IPS-15b (cell line): ENCODE measurements around the gene MAGI1.
"Not testable (repeated sequence)": the region's sequence is repeated elsewhere in the genome, so short reads cannot be mapped to it uniquely, and the experiment has no call there.

Experiments
- H3K27me3 ChIP-seq: one replicate; pipeline ENCODE4 v1.6.1; 2013; ENCODE audit warnings: low read length; ENCODE audit not compliant: control insufficient read depth, insufficient read depth
- H3K36me3 ChIP-seq: one replicate; pipeline ENCODE4 v1.6.1; 2013; ENCODE audit warnings: low read length; ENCODE audit not compliant: control insufficient read depth, insufficient read depth
- H3K4me1 ChIP-seq: one replicate; pipeline ENCODE4 v1.6.1; 2013; ENCODE audit warnings: mild to moderate bottlenecking, low read length; ENCODE audit not compliant: control insufficient read depth, insufficient read depth
- H3K4me3 ChIP-seq: one replicate; pipeline ENCODE4 v1.5.1; 2013; ENCODE audit warnings: low read depth, low read length
- H3K9ac ChIP-seq: one replicate; pipeline ENCODE4 v1.6.1; 2013; ENCODE audit warnings: low read depth, mild to moderate bottlenecking, low read length
- H3K9me3 ChIP-seq: one replicate; pipeline ENCODE4 v1.6.1; 2013; ENCODE audit warnings: mild to moderate bottlenecking, low read length; ENCODE audit not compliant: control insufficient read depth, insufficient read depth

MAGI1 gene

GRCh38 chr3:65723985-65724384 is 314.7 kb downstream of the MAGI1 start:
- H3K36me3 ChIP-seq, result no peaks in the 10 kb centered on the region
- no peaks in the 10 kb centered on the region for H3K9me3 ChIP-seq
- peaks cover 18% of the 10 kb centered on the region for H3K4me1 ChIP-seq
- no peak overlapping the region for H3K9ac ChIP-seq
- no peaks in the 10 kb centered on the region for H3K27me3 ChIP-seq
- no peak overlapping the region for H3K4me3 ChIP-seq

- Histone ChIP-seq H3K27me3 (no peaks in the 10 kb centered on the region), H3K9me3 (no peaks in the 10 kb centered on the region), H3K4me1 (peaks cover 16% of the 10 kb centered on the region), H3K4me3 (no peak overlapping the region), H3K9ac (no peak overlapping the region), H3K36me3 (no peaks in the 10 kb centered on the region)
Measured at GRCh38 chr3:65723011-65723410, 315.7 kb downstream of the MAGI1 start.

- Histone ChIP-seq H3K27me3 (no peaks in the 10 kb centered on the region), H3K9ac (no peak overlapping the region), H3K9me3 (no peaks in the 10 kb centered on the region), H3K4me3 (no peak overlapping the region), H3K4me1 (peaks cover 14% of the 10 kb centered on the region), H3K36me3 (no peaks in the 10 kb centered on the region)
Measured at GRCh38 chr3:65720989-65721737, 317.6 kb downstream of the MAGI1 start.

GRCh38 chr3:65719639-65720038 is 319.1 kb downstream of the MAGI1 start:
- not testable (repeated sequence) for H3K9ac ChIP-seq, H3K36me3 ChIP-seq, H3K27me3 ChIP-seq, H3K4me3 ChIP-seq, H3K9me3 ChIP-seq
- H3K4me1 ChIP-seq, result peaks cover 14% of the 10 kb centered on the region

GRCh38 chr3:65717676-65718346 is 320.9 kb downstream of the MAGI1 start:
- no peaks in the 10 kb centered on the region for H3K27me3 ChIP-seq
- peaks cover 14% of the 10 kb centered on the region for H3K4me1 ChIP-seq
- H3K9ac ChIP-seq, result no peak overlapping the region
- H3K4me3 ChIP-seq, result no peak overlapping the region
- H3K9me3 ChIP-seq, result no peaks in the 10 kb centered on the region
- no peaks in the 10 kb centered on the region for H3K36me3 ChIP-seq

DNA sequence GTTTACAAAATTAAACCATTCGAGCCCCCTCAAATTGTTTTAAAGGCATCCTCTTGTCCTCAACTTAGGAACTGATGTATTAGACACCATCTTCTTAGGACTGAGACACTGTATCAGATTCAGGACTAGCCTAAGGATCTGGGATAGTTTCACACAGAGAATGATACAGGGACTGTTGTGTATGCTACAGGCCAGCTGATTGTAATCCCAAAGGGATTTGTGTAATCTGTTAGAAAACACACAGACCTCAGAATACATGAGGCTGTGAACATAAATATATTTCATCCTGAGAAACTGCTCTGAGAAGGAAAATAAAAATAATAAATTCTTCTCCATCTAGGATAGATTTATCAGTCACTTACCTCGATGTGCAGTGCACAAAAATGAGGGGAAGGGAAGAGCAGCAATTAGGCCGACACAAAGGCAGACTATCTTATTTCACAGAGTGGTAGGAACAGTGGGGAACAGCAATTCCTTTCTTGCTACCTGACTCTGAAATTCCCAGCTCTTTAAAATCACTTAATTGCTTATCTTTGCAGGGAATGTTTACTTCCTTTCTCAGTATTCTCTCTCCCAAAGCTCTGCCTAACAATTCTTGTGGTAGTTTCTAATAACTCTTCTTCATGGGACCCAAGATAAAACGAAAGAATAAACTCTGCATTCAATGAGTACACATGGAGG is 322.5 kb downstream of the MAGI1 start:
- Histone ChIP-seq H3K9ac (no peak overlapping the region), H3K4me3 (no peak overlapping the region), H3K36me3 (no peaks in the 10 kb centered on the region), H3K4me1 (peaks cover 7% of the 10 kb centered on the region), H3K9me3 (no peaks in the 10 kb centered on the region), H3K27me3 (no peaks in the 10 kb centered on the region)

DNA sequence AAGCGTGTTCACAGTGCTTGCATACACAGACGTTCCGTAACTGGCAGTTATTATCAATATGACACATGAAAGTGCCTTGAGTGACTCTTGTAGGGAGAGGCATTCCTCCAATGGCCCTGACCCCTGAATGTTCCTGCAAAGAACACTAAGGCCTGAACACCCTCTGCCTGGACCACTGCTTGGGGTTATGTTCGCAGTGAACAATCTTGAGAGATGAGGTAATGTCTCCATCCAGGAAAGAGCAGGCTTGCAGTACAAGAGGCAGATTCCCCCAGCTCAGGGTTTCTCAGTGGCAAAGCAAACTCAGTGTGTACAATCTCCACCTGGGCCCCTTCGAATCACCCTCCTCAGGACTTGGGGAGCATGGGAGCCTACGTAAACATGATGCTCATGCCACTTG is 324.6 kb downstream of the MAGI1 start:
- no peaks in the 10 kb centered on the region for H3K36me3 ChIP-seq
- H3K9ac ChIP-seq, result no peak overlapping the region
- peaks cover 6% of the 10 kb centered on the region for H3K4me1 ChIP-seq
- no peaks in the 10 kb centered on the region for H3K27me3 ChIP-seq
- no peaks in the 10 kb centered on the region for H3K9me3 ChIP-seq
- H3K4me3 ChIP-seq, result no peak overlapping the region

DNA sequence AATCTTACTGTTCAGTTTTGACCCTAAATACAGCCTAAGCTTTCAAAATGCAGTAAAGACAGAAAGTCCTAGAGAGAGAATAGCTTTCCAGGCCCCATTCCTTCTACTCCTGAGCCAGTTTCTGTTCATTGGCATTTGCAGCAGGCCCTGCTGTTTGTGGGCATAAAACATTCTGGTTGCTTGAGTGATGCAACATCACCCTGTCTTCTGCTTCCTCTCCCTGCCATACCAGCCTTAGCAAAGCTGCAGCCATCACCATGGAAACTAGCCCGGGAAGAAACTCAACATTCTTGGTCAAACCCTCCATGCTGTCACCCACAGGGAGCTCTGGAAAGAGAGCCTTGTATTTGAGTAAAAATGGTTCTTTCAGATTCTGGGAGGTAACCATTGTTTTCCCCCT is 325.7 kb downstream of the MAGI1 start:
- H3K4me3 ChIP-seq, result no peak overlapping the region
- H3K4me1 ChIP-seq, result peaks cover 6% of the 10 kb centered on the region
- no peaks in the 10 kb centered on the region for H3K27me3 ChIP-seq
- H3K9ac ChIP-seq, result no peak overlapping the region
- H3K36me3 ChIP-seq, result no peaks in the 10 kb centered on the region
- no peaks in the 10 kb centered on the region for H3K9me3 ChIP-seq

GRCh38 chr3:65712140-65712539 is 326.6 kb downstream of the MAGI1 start:
- H3K4me3 ChIP-seq, result no peak overlapping the region
- no peaks in the 10 kb centered on the region for H3K27me3 ChIP-seq
- no peak overlapping the region for H3K9ac ChIP-seq
- H3K4me1 ChIP-seq, result peaks cover 6% of the 10 kb centered on the region
- H3K9me3 ChIP-seq, result no peaks in the 10 kb centered on the region
- H3K36me3 ChIP-seq, result no peaks in the 10 kb centered on the region

DNA sequence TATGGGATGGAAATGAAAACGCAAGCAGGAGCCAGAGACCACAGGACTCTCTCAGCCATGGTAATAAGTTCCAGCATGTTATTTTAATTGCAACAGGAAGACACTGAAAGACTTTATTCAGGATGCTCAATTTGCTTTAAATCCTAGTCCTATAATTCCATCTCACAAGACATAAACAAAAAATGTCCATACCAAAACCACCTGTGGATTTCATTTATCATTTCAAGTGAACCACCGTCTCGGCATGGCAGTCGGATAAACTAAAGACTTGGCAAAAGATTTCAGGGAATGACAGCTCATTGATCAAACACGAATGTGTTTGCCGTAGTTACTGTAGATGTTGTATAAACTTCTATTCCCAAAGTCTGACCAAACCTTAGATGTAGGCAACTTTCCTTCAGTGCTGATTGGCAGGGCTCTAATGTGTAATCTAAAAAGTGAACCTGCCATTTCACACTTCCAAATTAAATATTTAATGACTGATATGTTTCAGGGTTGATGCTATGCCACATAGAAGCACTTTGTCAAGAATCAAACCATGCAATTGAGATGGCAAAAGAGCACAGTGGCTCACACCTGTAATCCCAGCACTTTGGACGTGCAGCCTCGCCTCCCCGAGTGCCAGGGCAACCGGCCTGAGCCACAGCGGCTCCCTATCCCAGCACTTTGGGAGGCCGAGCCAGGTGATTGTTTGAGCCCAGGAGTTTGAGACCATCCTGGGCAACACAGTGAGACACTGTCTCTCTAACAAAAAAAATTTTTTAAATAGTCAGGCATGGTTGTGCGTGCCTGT is 331.7 kb downstream of the MAGI1 start:
- Histone ChIP-seq H3K4me3 (no peak overlapping the region), H3K36me3 (no peaks in the 10 kb centered on the region), H3K4me1 (peaks cover 3% of the 10 kb centered on the region), H3K27me3 (no peaks in the 10 kb centered on the region), H3K9ac (no peak overlapping the region), H3K9me3 (no peaks in the 10 kb centered on the region)

DNA sequence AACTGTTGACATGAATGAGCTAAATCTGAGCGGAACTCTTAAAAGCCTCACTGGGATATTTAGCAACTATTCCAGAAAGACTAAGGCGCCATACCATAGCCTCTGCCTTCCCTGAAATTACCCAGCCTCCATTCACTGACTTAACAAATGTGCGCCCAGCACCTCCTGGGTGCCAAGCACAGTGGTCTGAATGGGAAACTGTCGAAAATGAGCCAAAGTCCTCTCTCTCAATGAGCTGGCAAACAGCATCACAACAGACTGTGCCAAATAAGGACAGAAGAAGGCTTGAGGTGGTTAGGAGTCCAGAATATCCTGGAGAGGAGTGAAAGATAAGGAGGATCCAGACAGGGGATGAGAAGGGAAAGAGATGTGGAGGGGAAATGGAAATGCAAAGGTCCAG is 332.4 kb downstream of the MAGI1 start:
- H3K4me1 ChIP-seq, result peaks cover 3% of the 10 kb centered on the region
- no peaks in the 10 kb centered on the region for H3K36me3 ChIP-seq
- no peak overlapping the region for H3K9ac ChIP-seq
- no peaks in the 10 kb centered on the region for H3K9me3 ChIP-seq
- no peak overlapping the region for H3K4me3 ChIP-seq
- H3K27me3 ChIP-seq, result no peaks in the 10 kb centered on the region
